CD14-positive monocyte (primary cell): ENCODE results near the gene MYO6. TPM values are rescaled to one million over a fixed set of nuclear protein-coding genes. Genes with fewer than 3 reads are reported as not detected.

Experiments
- DNase-seq, 3 donors: peaks; one replicate each; pipeline ENCODE4 v3.0.0-alpha.2; 2011 to 2022
- H2AFZ ChIP-seq: 2 replicates; pipeline ENCODE4 v1.6.0; 2012; ENCODE audit warnings: mild to moderate bottlenecking, low read depth, low read length, inconsistent platforms; ENCODE audit not compliant: insufficient read depth, poor library complexity, severe bottlenecking
- H3K27ac ChIP-seq, 2 donors: 1 replicate in 1 of 2; 2 replicates in 1 of 2; pipeline ENCODE4 v1.5.1; 2012 to 2013; ENCODE audit warnings: low read length in 2 of 2, control low read depth in 1 of 2, inconsistent platforms in 1 of 2, low read depth in 1 of 2, mild to moderate bottlenecking in 1 of 2
- H3K27me3 ChIP-seq, 2 donors: one replicate each; pipeline versions ENCODE4 v1.6.0 to v1.6.1; 2011 to 2013; ENCODE audit warnings: low read length in 2 of 2; ENCODE audit not compliant: control insufficient read depth in 2 of 2, insufficient read depth in 2 of 2
- H3K36me3 ChIP-seq, 2 donors: replicated peaks in 1 of 2; 1 replicate in 1 of 2; 2 replicates in 1 of 2; pipeline versions ENCODE4 v1.5.1 to v1.6.1; 2012 to 2013; ENCODE audit warnings: low read length in 2 of 2, control low read depth in 1 of 2, inconsistent platforms in 1 of 2, mild to moderate bottlenecking in 1 of 2; ENCODE audit not compliant: insufficient read depth in 2 of 2, control insufficient read depth in 1 of 2
- H3K4me1 ChIP-seq, 2 donors: 1 replicate in 1 of 2; 2 replicates in 1 of 2; pipeline versions ENCODE4 v1.5.1 to v1.6.1; 2012 to 2013; ENCODE audit warnings: low read length in 2 of 2, control low read depth in 1 of 2, inconsistent platforms in 1 of 2, mild to moderate bottlenecking in 1 of 2, moderate library complexity in 1 of 2; ENCODE audit not compliant: insufficient read depth in 2 of 2, control insufficient read depth in 1 of 2
- H3K4me2 ChIP-seq: replicated peaks from 2 replicates; pipeline ENCODE3; 2012; ENCODE audit warnings: low read length, moderate library complexity, mild to moderate bottlenecking; ENCODE audit not compliant: poor library complexity, severe bottlenecking; ENCODE audit errors: extremely low read depth
- H3K4me3 ChIP-seq, 3 experiments: fragments of 200-600 bp in 1 of 3; sonication (generic) in 1 of 3; replicated peaks in 1 of 3; 1 replicate in 2 of 3; 2 replicates in 1 of 3; pipeline ENCODE4 v1.5.1; 2011 to 2013; ENCODE audit warnings: low read length in 3 of 3, mild to moderate bottlenecking in 3 of 3, control low read depth in 2 of 3, low read depth in 2 of 3, inconsistent platforms in 1 of 3, moderate library complexity in 1 of 3
- H3K79me2 ChIP-seq: 2 replicates; pipeline ENCODE4 v1.6.0; 2012; ENCODE audit warnings: mild to moderate bottlenecking, control low read depth, inconsistent platforms, low read length, moderate library complexity; ENCODE audit not compliant: insufficient read depth
- H3K9ac ChIP-seq: 2 replicates; pipeline ENCODE4 v1.6.0; 2017; ENCODE audit warnings: low read length, mild to moderate bottlenecking; ENCODE audit not compliant: insufficient read depth, poor library complexity, severe bottlenecking
- H3K9me3 ChIP-seq, 2 donors: replicated peaks in 1 of 2; 1 replicate in 1 of 2; 2 replicates in 1 of 2; pipeline versions ENCODE4 v1.5.1 to v1.6.1; 2012 to 2013; ENCODE audit warnings: low read length in 2 of 2, control low read depth in 1 of 2; ENCODE audit not compliant: control insufficient read depth in 1 of 2, insufficient read depth in 1 of 2
- H4K20me1 ChIP-seq: 2 replicates; pipeline ENCODE4 v1.6.0; 2012; ENCODE audit warnings: mild to moderate bottlenecking, low read length, control low read depth, moderate library complexity; ENCODE audit not compliant: insufficient read depth
- H3K27ac Mint-ChIP-seq, 7 donors: one replicate each; pipeline ENCODE4 v1.8.0; 2020; ENCODE audit warnings: mild to moderate bottlenecking in 7 of 7, mixed read lengths in 7 of 7, moderate library complexity in 6 of 7, inconsistent platforms in 2 of 7
- H3K27me3 Mint-ChIP-seq, 3 donors: one replicate each; pipeline ENCODE4 v1.8.0; 2021 to 2022; ENCODE audit warnings: low read depth in 3 of 3, mild to moderate bottlenecking in 3 of 3, mixed read lengths in 3 of 3, moderate library complexity in 3 of 3, inconsistent platforms in 1 of 3
- H3K36me3 Mint-ChIP-seq, 2 donors: one replicate each; pipeline ENCODE4 v1.8.0; 2020; ENCODE audit warnings: mixed read lengths in 2 of 2, inconsistent platforms in 1 of 2, mild to moderate bottlenecking in 1 of 2
- H3K4me1 Mint-ChIP-seq: one replicate; pipeline ENCODE4 v1.8.0; 2020; ENCODE audit warnings: mild to moderate bottlenecking, mixed read lengths
- H3K4me3 Mint-ChIP-seq, 2 donors: one replicate each; pipeline ENCODE4 v1.8.0; 2020; ENCODE audit warnings: mild to moderate bottlenecking in 2 of 2, mixed read lengths in 2 of 2, moderate library complexity in 1 of 2
- H3K9me3 Mint-ChIP-seq, 7 donors: one replicate each; pipeline ENCODE4 v1.8.0; 2020 to 2022; ENCODE audit warnings: mixed read lengths in 7 of 7, mild to moderate bottlenecking in 6 of 7, moderate library complexity in 6 of 7, inconsistent platforms in 2 of 7
- CTCF ChIP-seq: fragments of 200-600 bp; IDR thresholded peaks from one replicate; pipeline ENCODE4 v1.8.0; 2022; ENCODE audit warnings: antibody characterized with exemption, mild to moderate bottlenecking
- WGBS: methylation state at CpG from one replicate; pipeline ENCODE4 v1.1.5; 2013; ENCODE audit warnings: missing lambda C conversion rate; ENCODE audit not compliant: insufficient coverage; 5-methylcytosine and 5-hydroxymethylcytosine counted together
- intact Hi-C, 2 donors: fragments of 100-400 bp; cut with micrococcal nuclease; formaldehyde crosslinking; loops; one replicate each; pipeline versions ENCODE4 v1.15.0 to v1.15.1; 2023
- polyA plus RNA-seq, 3 donors: library from polyadenylated mRNA; depleted of rRNA in 1 of 3; unstranded in 2 of 3; stranded (reverse) in 1 of 3; fragments of 300-500 nt in 2 of 3; fragments of >200 nt in 1 of 3; fragmentation: Illumina TruSeq in 2 of 3; gene quantifications; 1 replicate in 2 of 3; 2 replicates in 1 of 3; pipeline ENCODE4 v1.2.3, GENCODE V29; 2012 to 2021

Gene MYO6
- polyA plus RNA-seq, 3 donors, result not detected

GRCh38 chr6:75933387-75933975, 184.4 kb downstream of the MYO6 start:
- Histone ChIP-seq H4K20me1 (no peaks in the 10 kb centered on the region), H3K4me3 (no peak overlapping the region), H2AFZ (no peak overlapping the region), H3K36me3 (no peaks in the 10 kb centered on the region), H3K9me3 (no peaks in the 10 kb centered on the region), H3K79me2 (no peaks in the 10 kb centered on the region), H3K27me3 (peaks cover 9% of the 10 kb centered on the region in 2 donors), H3K4me1 (peaks cover 0 to 6% of the 10 kb centered on the region in 2 donors), H3K27ac (no peak overlapping the region), H3K4me2 (no peak overlapping the region), H3K9ac (no peak overlapping the region)
- H3K27me3 Mint-ChIP-seq, result peaks cover 13 to 24% (median 22%) of the 10 kb centered on the region in 3 donors
- no peak overlapping the region for H3K27ac Mint-ChIP-seq
- H3K36me3 Mint-ChIP-seq, result no peaks in the 10 kb centered on the region
- H3K4me1 Mint-ChIP-seq, result peaks cover 6% of the 10 kb centered on the region
- no peak for TF ChIP-seq CTCF
- intact Hi-C loops, result no loop called here
- WGBS, result 98% methylated on average over 4 of the region's 7 CpGs
- DNase-seq, result no peak
- peak overlapping the region in 1 of 2 donors; percentile 20 for H3K4me3 Mint-ChIP-seq
- H3K9me3 Mint-ChIP-seq, result peaks cover 0 to 2% (median 0%) of the 10 kb centered on the region in 7 donors

- Histone ChIP-seq H3K9me3 (no peaks in the 10 kb centered on the region), H2AFZ (peak overlapping the region; percentile 50), H3K36me3 (no peaks in the 10 kb centered on the region), H3K4me2 (peak overlapping the region; percentile 42), H3K9ac (no peak overlapping the region), H3K79me2 (no peaks in the 10 kb centered on the region), H4K20me1 (no peaks in the 10 kb centered on the region), H3K4me3 (no peak overlapping the region), H3K4me1 (peaks cover 0 to 6% of the 10 kb centered on the region in 2 donors), H3K27ac (no peak overlapping the region), H3K27me3 (peaks cover 9% of the 10 kb centered on the region in 2 donors)
- Mint-ChIP-seq H3K36me3 (no peaks in the 10 kb centered on the region), H3K4me3 (peak overlapping the region; percentile 35 to 92), H3K4me1 (peaks cover 6% of the 10 kb centered on the region), H3K9me3 (peaks cover 0 to 2% (median 0%) of the 10 kb centered on the region in 7 donors), H3K27ac (no peak overlapping the region), H3K27me3 (peaks cover 13 to 24% (median 22%) of the 10 kb centered on the region in 3 donors)
- intact Hi-C loops, result no loop called here
- WGBS, result 5% methylated on average over 30 of the region's 32 CpGs
- TF ChIP-seq CTCF, result peak; percentile 59
- DNase-seq, result peak in 1 of 3 donors; percentile 7
Observed at GRCh38 chr6:75934643-75935472, 185.8 kb downstream of the MYO6 start.
